Lower leg skin (tissue), 3 donors: Measurements from ENCODE around the gene C9orf72.

Source experiments
- POLR2A ChIP-seq, 2 donors: fragments of 450-650 bp; IDR thresholded peaks; one replicate each; pipeline ENCODE4 v1.6.1; 2016 to 2017; ENCODE audit warnings: antibody characterized with exemption in 2 of 2, mild to moderate bottlenecking in 1 of 2, moderate library complexity in 1 of 2
- TF ChIP-seq, protein P1 (sequence below), 3 donors: fragments of 450-650 bp; IDR thresholded peaks; one replicate each; pipeline ENCODE4 v1.5.1; 2016; ENCODE audit warnings: antibody characterized with exemption in 3 of 3, mild to moderate bottlenecking in 3 of 3, moderate library complexity in 2 of 3

DNA sequence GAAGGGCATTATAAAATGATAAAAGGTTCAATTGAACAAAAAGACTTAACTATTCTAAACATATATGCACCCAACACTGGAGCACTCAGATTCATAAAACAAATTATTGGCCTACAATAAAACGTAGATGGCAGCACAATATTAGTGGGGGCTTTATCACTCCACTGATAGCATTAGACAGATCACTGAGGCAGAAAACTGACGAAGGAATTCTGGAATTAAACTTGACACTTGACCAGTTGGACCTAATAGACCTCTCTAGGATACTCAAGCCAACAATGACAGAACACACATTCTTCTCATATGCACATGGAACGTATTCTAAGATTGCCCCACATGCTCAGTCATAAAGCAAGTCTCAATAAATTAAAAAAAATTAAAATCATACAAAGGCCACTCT, 18.4 kb upstream of the C9orf72 start:
- TF ChIP-seq, protein P1, sequence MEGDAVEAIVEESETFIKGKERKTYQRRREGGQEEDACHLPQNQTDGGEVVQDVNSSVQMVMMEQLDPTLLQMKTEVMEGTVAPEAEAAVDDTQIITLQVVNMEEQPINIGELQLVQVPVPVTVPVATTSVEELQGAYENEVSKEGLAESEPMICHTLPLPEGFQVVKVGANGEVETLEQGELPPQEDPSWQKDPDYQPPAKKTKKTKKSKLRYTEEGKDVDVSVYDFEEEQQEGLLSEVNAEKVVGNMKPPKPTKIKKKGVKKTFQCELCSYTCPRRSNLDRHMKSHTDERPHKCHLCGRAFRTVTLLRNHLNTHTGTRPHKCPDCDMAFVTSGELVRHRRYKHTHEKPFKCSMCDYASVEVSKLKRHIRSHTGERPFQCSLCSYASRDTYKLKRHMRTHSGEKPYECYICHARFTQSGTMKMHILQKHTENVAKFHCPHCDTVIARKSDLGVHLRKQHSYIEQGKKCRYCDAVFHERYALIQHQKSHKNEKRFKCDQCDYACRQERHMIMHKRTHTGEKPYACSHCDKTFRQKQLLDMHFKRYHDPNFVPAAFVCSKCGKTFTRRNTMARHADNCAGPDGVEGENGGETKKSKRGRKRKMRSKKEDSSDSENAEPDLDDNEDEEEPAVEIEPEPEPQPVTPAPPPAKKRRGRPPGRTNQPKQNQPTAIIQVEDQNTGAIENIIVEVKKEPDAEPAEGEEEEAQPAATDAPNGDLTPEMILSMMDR (IDR thresholded peaks at IDR 0.05) = no peak
- TF ChIP-seq POLR2A (IDR thresholded peaks at IDR 0.05) = no peak
